NCI-H82 (cell line): ENCODE measurements around the gene STT3B.
"Not testable (repeated sequence)": the region's sequence is repeated elsewhere in the genome, so short reads cannot be mapped to it uniquely, and the experiment has no call there.

Experiments used
- DNase-seq: peaks from one replicate; lab custom pipeline; 2025; lab: John Stamatoyannopoulos, UW

The STT3B gene

GRCh38 chr3:31605333-31605732, 72.6 kb downstream of the STT3B start:
- not testable (repeated sequence) for DNase-seq

GRCh38 chr3:31606453-31606852, 73.7 kb downstream of the STT3B start:
- no peak for DNase-seq

- peak; percentile 9 for DNase-seq
These were observed 78.1 kb downstream of the STT3B start for GRCh38 chr3:31610700-31611275.

- DNase-seq: no peak
These were observed 80.5 kb downstream of the STT3B start for GRCh38 chr3:31613177-31613576.

- DNase-seq: no peak
These were observed 80.9 kb downstream of the STT3B start for GRCh38 chr3:31613654-31614053.

- no peak for DNase-seq
These were observed 81.6 kb downstream of the STT3B start for GRCh38 chr3:31614162-31614921.

- DNase-seq: no peak
These were observed 82.5 kb downstream of the STT3B start for GRCh38 chr3:31615071-31615875.

GRCh38 chr3:31616711-31617110, 84.0 kb downstream of the STT3B start:
- DNase-seq: no peak

GRCh38 chr3:31620656-31621055, 87.9 kb downstream of the STT3B start:
- peak; percentile 25 for DNase-seq

- no peak for DNase-seq
These were observed 88.6 kb downstream of the STT3B start for GRCh38 chr3:31621314-31621713.

GRCh38 chr3:31622636-31623288, 90.0 kb downstream of the STT3B start:
- DNase-seq: no peak

GRCh38 chr3:31624083-31624709, 91.5 kb downstream of the STT3B start:
- no peak for DNase-seq

- DNase-seq: no peak
These were observed 92.6 kb downstream of the STT3B start for GRCh38 chr3:31625358-31625757.

- no peak for DNase-seq
These were observed 96.3 kb downstream of the STT3B start for GRCh38 chr3:31629054-31629453.

- DNase-seq: no peak
These were observed 101.8 kb downstream of the STT3B start for GRCh38 chr3:31634476-31634875.

GRCh38 chr3:31635545-31635944, 102.8 kb downstream of the STT3B start:
- DNase-seq: no peak

- DNase-seq: no peak
These were observed 103.3 kb downstream of the STT3B start for GRCh38 chr3:31636049-31636448.

- DNase-seq: no peak
These were observed 104.1 kb downstream of the STT3B start for GRCh38 chr3:31636694-31637442.

GRCh38 chr3:31639828-31640227, 107.1 kb downstream of the STT3B start:
- DNase-seq: no peak

- no peak for DNase-seq
These were observed 112.5 kb downstream of the STT3B start for GRCh38 chr3:31645256-31645655.

GRCh38 chr3:31648286-31648968, 115.7 kb downstream of the STT3B start:
- DNase-seq: no peak
